H1 (cell line): Measurements from ENCODE around the gene TAC4. TPM values are rescaled to one million over a fixed set of nuclear protein-coding genes. Genes with fewer than 3 reads are reported as not detected.

Source experiments
- CTCF ChIA-PET: fragments of 300-600 bp; sonication (Branson Sonifier 250); formaldehyde crosslinking; loops from one replicate; lab custom pipeline; 2021; ENCODE audit not compliant: partially characterized antibody; lab: Charles Lee
- POLR2A ChIA-PET: fragments of 300-600 bp; sonication (Branson Sonifier 250); formaldehyde crosslinking; loops from one replicate; lab custom pipeline; 2021; ENCODE audit warnings: inconsistent platforms; ENCODE audit not compliant: partially characterized antibody; lab: Charles Lee
- DNase-seq, 2 experiments: peaks; one replicate each; pipeline versions ENCODE4 v3.0.0 to v3.0.0-alpha.2; 2010 to 2022; ENCODE audit warnings: low spot score in 2 of 2, low read depth in 1 of 2, mixed read lengths in 1 of 2
- FAIRE-seq: peaks from 2 replicates; lab custom pipeline; 2011; peaks lifted over from hg19 to GRCh38; lab: Jason Lieb, UNC
- H2AFZ ChIP-seq: 2 replicates; pipeline ENCODE4 v1.8.1; 2012; ENCODE audit warnings: low read length, inconsistent platforms
- H2AK5ac ChIP-seq: 2 replicates; pipeline ENCODE4 v1.6.1; 2013; ENCODE audit warnings: low read depth, low read length
- H2BK120ac ChIP-seq: replicated peaks from 2 replicates; pipeline ENCODE3; 2013; ENCODE audit warnings: low read depth, low read length, inconsistent platforms
- H2BK12ac ChIP-seq: 2 replicates; pipeline ENCODE4 v1.6.1; 2013; ENCODE audit warnings: low read depth, low read length
- H2BK15ac ChIP-seq: 2 replicates; pipeline ENCODE4 v1.6.1; 2013; ENCODE audit warnings: low read length
- H2BK20ac ChIP-seq: 2 replicates; pipeline ENCODE4 v1.6.1; 2013; ENCODE audit warnings: low read length
- H2BK5ac ChIP-seq: 2 replicates; pipeline ENCODE4 v1.6.1; 2013; ENCODE audit warnings: low read depth, low read length
- H3K14ac ChIP-seq: 2 replicates; pipeline ENCODE4 v1.6.1; 2013; ENCODE audit warnings: inconsistent platforms; ENCODE audit not compliant: insufficient read length
- H3K18ac ChIP-seq: 2 replicates; pipeline ENCODE4 v1.6.1; 2013; ENCODE audit warnings: low read length; ENCODE audit errors: extremely low read depth
- H3K23ac ChIP-seq: 2 replicates; pipeline ENCODE4 v1.6.1; 2013; ENCODE audit warnings: inconsistent platforms; ENCODE audit not compliant: insufficient read length
- H3K23me2 ChIP-seq: 2 replicates; pipeline ENCODE4 v1.6.1; 2013; ENCODE audit warnings: low read depth, low read length
- H3K27ac ChIP-seq: 2 replicates; pipeline ENCODE4 v1.6.1; 2011; ENCODE audit warnings: low read depth, low read length, inconsistent platforms
- H3K27me3 ChIP-seq, 4 experiments: replicated peaks in 1 of 4; 1 replicate in 1 of 4; 2 replicates in 3 of 4; pipeline versions ENCODE4 v1.6.1 to v1.8.1; 2011 to 2013; ENCODE audit warnings: low read length in 3 of 4, mild to moderate bottlenecking in 3 of 4, inconsistent platforms in 2 of 4, mixed read lengths in 2 of 4, moderate library complexity in 1 of 4; ENCODE audit not compliant: control insufficient read depth in 3 of 4, insufficient read depth in 3 of 4; ENCODE audit errors: extremely low read depth in 1 of 4
- H3K36me3 ChIP-seq, 4 experiments: 2 replicates each; pipeline versions ENCODE4 v1.6.1 to v1.8.1; 2011 to 2013; ENCODE audit warnings: mild to moderate bottlenecking in 4 of 4, low read length in 3 of 4, moderate library complexity in 2 of 4, control low read depth in 1 of 4, inconsistent platforms in 1 of 4; ENCODE audit not compliant: insufficient read depth in 4 of 4, control insufficient read depth in 2 of 4
- H3K4ac ChIP-seq: replicated peaks from 2 replicates; pipeline ENCODE3; 2013; ENCODE audit warnings: low read length, low read depth, mixed read lengths, inconsistent platforms; ENCODE audit not compliant: insufficient read length
- H3K4me1 ChIP-seq, 4 experiments: replicated peaks in 1 of 4; 1 replicate in 1 of 4; 2 replicates in 3 of 4; pipeline versions ENCODE4 v1.6.1 to v1.8.1; 2011 to 2013; ENCODE audit warnings: low read length in 3 of 4, inconsistent platforms in 2 of 4, mixed read lengths in 1 of 4; ENCODE audit not compliant: insufficient read depth in 4 of 4, control insufficient read depth in 3 of 4
- H3K4me2 ChIP-seq, 2 experiments: 2 replicates each; pipeline versions ENCODE4 v1.6.1 to v1.8.1; 2011 to 2013; ENCODE audit warnings: low read depth in 2 of 2, low read length in 2 of 2, control low read depth in 1 of 2, inconsistent platforms in 1 of 2, mild to moderate bottlenecking in 1 of 2; ENCODE audit not compliant: insufficient read depth in 1 of 2
- H3K4me3 ChIP-seq, 4 experiments: fragments of 200-600, 300-600 bp in 1 of 4; sonication (generic), shearing (Covaris generic), sonication (Bioruptor Twin) in 1 of 4; 2 replicates each; pipeline versions ENCODE4 v1.5.1 to v1.8.1; 2011 to 2016; ENCODE audit warnings: low read length in 4 of 4, low read depth in 3 of 4, control low read depth in 2 of 4, inconsistent platforms in 2 of 4, mild to moderate bottlenecking in 2 of 4, mixed read lengths in 1 of 4, moderate library complexity in 1 of 4; ENCODE audit not compliant: insufficient read depth in 2 of 4; ENCODE audit errors: extremely low read depth in 1 of 4
- H3K56ac ChIP-seq: replicated peaks from 2 replicates; pipeline ENCODE3; 2013; ENCODE audit warnings: low read depth, mild to moderate bottlenecking, mixed read lengths, low read length, inconsistent platforms; ENCODE audit not compliant: insufficient read length
- H3K79me1 ChIP-seq: 2 replicates; pipeline ENCODE4 v1.6.1; 2013; ENCODE audit warnings: low read depth, low read length, control low read depth
- H3K79me2 ChIP-seq, 2 experiments: 2 replicates each; pipeline versions ENCODE4 v1.6.1 to v1.8.1; 2012 to 2013; ENCODE audit warnings: low read length in 2 of 2, mild to moderate bottlenecking in 2 of 2, inconsistent platforms in 1 of 2; ENCODE audit not compliant: insufficient read depth in 2 of 2, control insufficient read depth in 1 of 2
- H3K9ac ChIP-seq, 4 experiments: replicated peaks in 1 of 4; 1 replicate in 1 of 4; 2 replicates in 3 of 4; pipeline versions ENCODE4 v1.6.1 to v1.8.1; 2011 to 2013; ENCODE audit warnings: low read depth in 3 of 4, low read length in 3 of 4, control low read depth in 2 of 4, mild to moderate bottlenecking in 2 of 4, moderate library complexity in 2 of 4, inconsistent platforms in 1 of 4; ENCODE audit errors: extremely low read depth in 1 of 4
- H3K9me3 ChIP-seq, 2 experiments: 2 replicates each; pipeline versions ENCODE4 v1.6.1 to v1.8.1; 2012 to 2013; ENCODE audit warnings: mild to moderate bottlenecking in 2 of 2, moderate library complexity in 2 of 2, control low read depth in 1 of 2, inconsistent platforms in 1 of 2, low read depth in 1 of 2, low read length in 1 of 2, mixed read lengths in 1 of 2; ENCODE audit not compliant: insufficient read depth in 2 of 2
- H4K20me1 ChIP-seq, 2 experiments: replicated peaks in 1 of 2; 2 replicates each; pipeline versions ENCODE3 to v1.8.1; 2011 to 2013; ENCODE audit warnings: inconsistent platforms in 2 of 2, low read length in 2 of 2, mild to moderate bottlenecking in 1 of 2; ENCODE audit not compliant: insufficient read depth in 2 of 2, control insufficient read depth in 1 of 2
- H4K5ac ChIP-seq: 2 replicates; pipeline ENCODE4 v1.6.1; 2013; ENCODE audit warnings: low read length, low read depth, mixed read lengths, inconsistent platforms; ENCODE audit not compliant: insufficient read length
- H4K8ac ChIP-seq: 2 replicates; pipeline ENCODE4 v1.8.0; 2013; ENCODE audit warnings: mild to moderate bottlenecking, moderate library complexity, low read length, inconsistent platforms; ENCODE audit not compliant: insufficient read depth; ENCODE audit errors: extremely low read depth
- H4K91ac ChIP-seq: replicated peaks from 2 replicates; pipeline ENCODE3; 2013; ENCODE audit warnings: low read length, mixed read lengths, inconsistent platforms; ENCODE audit not compliant: insufficient read length
- BCL11A ChIP-seq, 2 experiments: IDR thresholded peaks; one replicate each; pipeline ENCODE4 v1.6.1; 2011; ENCODE audit warnings: low read depth in 2 of 2, low read length in 2 of 2, mild to moderate bottlenecking in 2 of 2
- KDM4A ChIP-seq: IDR thresholded peaks from one replicate; pipeline ENCODE4 v1.7.1; 2012; ENCODE audit warnings: low read depth, mild to moderate bottlenecking, moderate library complexity, low read length, inconsistent platforms; ENCODE audit not compliant: severe bottlenecking
- MAX ChIP-seq: IDR thresholded peaks from 2 replicates; pipeline ENCODE4 v1.6.1; 2012; ENCODE audit warnings: inconsistent platforms
- NANOG ChIP-seq: IDR thresholded peaks from 2 replicates; pipeline ENCODE4 v1.6.1; 2011; ENCODE audit warnings: low read length, low read depth, mild to moderate bottlenecking, inconsistent platforms; ENCODE audit not compliant: insufficient read depth, poor library complexity, severe bottlenecking
- NRF1 ChIP-seq: IDR thresholded peaks from 2 replicates; pipeline ENCODE4 v1.6.1; 2011; ENCODE audit warnings: mild to moderate bottlenecking, low read depth, low read length, improper control_type of control experiment
- POLR2AphosphoS5 ChIP-seq: IDR thresholded peaks from 2 replicates; pipeline ENCODE4 v1.6.1; 2011; ENCODE audit warnings: low read depth, low read length
- RFX5 ChIP-seq: IDR thresholded peaks from 2 replicates; pipeline ENCODE4 v1.6.1; 2011; ENCODE audit warnings: low read depth, low read length, improper control_type of control experiment, borderline replicate concordance
- TBP ChIP-seq: IDR thresholded peaks from 2 replicates; pipeline ENCODE4 v1.6.1; 2011; ENCODE audit warnings: low read depth, low read length, improper control_type of control experiment
- TCF12 ChIP-seq: IDR thresholded peaks from 2 replicates; pipeline ENCODE4 v1.6.1; 2011; ENCODE audit warnings: low read depth, mild to moderate bottlenecking, low read length
- YY1 ChIP-seq: IDR thresholded peaks from 2 replicates; pipeline ENCODE4 v1.6.1; 2011; ENCODE audit warnings: low read depth, mild to moderate bottlenecking, low read length
- WGBS, 2 experiments: shearing (Covaris generic) in 1 of 2; methylation state at CpG; one replicate each; pipeline versions ENCODE4 v1.1.6 to v1.1.7; 2013 to 2015; ENCODE audit warnings: low lambda C conversion rate in 2 of 2, mixed read lengths in 2 of 2, inconsistent platforms in 1 of 2, low coverage in 1 of 2, missing lambda C conversion rate in 1 of 2; ENCODE audit not compliant: insufficient replicate concordance in 2 of 2, insufficient coverage in 1 of 2, insufficient read length in 1 of 2; ENCODE audit errors: extremely low coverage in 1 of 2, missing lambda C conversion rate in 1 of 2; 5-methylcytosine and 5-hydroxymethylcytosine counted together
- polyA plus RNA-seq, 7 experiments: library from polyadenylated mRNA; depleted of rRNA in 3 of 7; stranded (reverse) in 5 of 7; unstranded in 2 of 7; fragments of >200 nt in 5 of 7; fragments of 200-250 nt in 2 of 7; gene quantifications; 1 replicate in 5 of 7; 2 replicates in 1 of 7; 4 replicates in 1 of 7; pipeline versions ENCODE4 v1.2.1 to v1.2.3, GENCODE V29; 2011 to 2013; ENCODE audit warnings: missing spikeins in 2 of 7, mixed read lengths in 2 of 7
- total RNA-seq: library from RNA; stranded (reverse); fragmentation: NEBNext Ultra II Directional; extraction: Animal tissue kit (Norgen Biotek cat#: 25700); gene quantifications from 2 replicates; pipeline ENCODE4 v1.2.1, GENCODE V29; 2021
- TF ChIP-seq, protein P1 (sequence below): IDR thresholded peaks from 2 replicates; pipeline ENCODE4 v1.6.1; 2011; ENCODE audit warnings: low read depth, mild to moderate bottlenecking, low read length; ENCODE audit not compliant: insufficient read depth

TAC4 gene
- total and polyA plus RNA-seq, 2 of the 8 experiments (the other 6 are each of a cell fraction or from before 2014, with no cell fraction given), result 0.15 TPM; not detected in 1

- Histone ChIP-seq H2BK15ac (no peak overlapping the region), H4K8ac (no peak overlapping the region), H3K4me1 (peaks cover 3 to 15% (median 9%) of the 10 kb centered on the region in 4 experiments), H3K79me2 (no peaks in the 10 kb centered on the region), H2BK5ac (no peak overlapping the region), H3K4me3 (peak overlapping the region; percentile 17 to 61 (median 44); a peak in 6 of 8 replicates), H3K23me2 (peaks cover 4% of the 10 kb centered on the region; the same call in 1 of the 2 replicates), H3K56ac (no peak overlapping the region), H3K27me3 (peaks cover 0 to 4% (median 1%) of the 10 kb centered on the region in 4 experiments; a peak in 5 of 7 replicates), H3K14ac (no peak overlapping the region), H4K91ac (no peak overlapping the region), H3K23ac (no peak overlapping the region), H3K79me1 (no peaks in the 10 kb centered on the region), H2BK120ac (no peak overlapping the region), H3K9ac (no peak overlapping the region), H2AFZ (peak overlapping the region; percentile 11; the same call in 1 of the 2 replicates), H3K9me3 (no peaks in the 10 kb centered on the region), H2BK12ac (no peak overlapping the region), H3K27ac (no peak overlapping the region), H3K4me2 (peak overlapping the region; percentile 41 to 77), H4K5ac (no peak overlapping the region), H3K4ac (no peak overlapping the region), H2AK5ac (no peak overlapping the region), H2BK20ac (no peak overlapping the region), H4K20me1 (no peaks in the 10 kb centered on the region), H3K18ac (no peak overlapping the region), H3K36me3 (no peaks in the 10 kb centered on the region)
- DNase-seq (peak; percentile 85 to 95), FAIRE-seq (no peak)
- 3% methylated on average over 34 of the region's 41 CpGs; no CpG with 5 or more reads in 1 of the 2 experiments for WGBS, 2 experiments
- ChIA-PET CTCF (interaction anchor here (0.6 to 13.4 kb wide), 30 partner anchors 9 to 494 kb away, joined by 3 to 217 read pairs (median 5); partner anchors contain the start of gene DLX3), POLR2A (interaction anchor here (0.7 to 1.7 kb wide), 8 partner anchors 10 to 415 kb away, joined by 3 to 15 read pairs (median 4); partner anchors contain the start of gene DLX3)
- peak; percentile 7 for TF ChIP-seq NANOG
- TF ChIP-seq, protein P1, sequence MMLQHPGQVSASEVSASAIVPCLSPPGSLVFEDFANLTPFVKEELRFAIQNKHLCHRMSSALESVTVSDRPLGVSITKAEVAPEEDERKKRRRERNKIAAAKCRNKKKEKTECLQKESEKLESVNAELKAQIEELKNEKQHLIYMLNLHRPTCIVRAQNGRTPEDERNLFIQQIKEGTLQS, result no peak
- no peak for TF ChIP-seq NRF1
- peak; percentile 54; the same call in 1 of the 2 replicates for TF ChIP-seq MAX
- TF ChIP-seq KDM4A, result peak; percentile 29
- TF ChIP-seq YY1, result peak; percentile 87
- TF ChIP-seq TBP, result peak; percentile 48; the same call in 1 of the 2 replicates
- TF ChIP-seq POLR2AphosphoS5, result no peak
- no peak for TF ChIP-seq RFX5
- TF ChIP-seq BCL11A (IDR thresholded peaks at IDR 0.05; ENCODE audit: low read depth in 2 of 2, low read length in 2 of 2), result no peak
- TF ChIP-seq TCF12, result peak; percentile 78
Observed at GRCh38 chr17:49880291-49881053, 32.6 kb upstream of the TAC4 start.
